Endothelial cell of umbilical vein (primary cell): ENCODE results near the gene DGCR8. TPM values are rescaled to one million over a fixed set of nuclear protein-coding genes. Genes with fewer than 3 reads are reported as not detected.
A peak's percentile ranks its signal among the peaks of the same experiment; 100 is the strongest.

ENCODE experiments used
- BruUV-seq: library from RNA; stranded (reverse); fragments of 400-500 nt; replicated peaks from 2 replicates; lab custom pipeline; 2021; lab: Mats Ljungman, UMichigan
- CTCF ChIA-PET: fragments of 300-600, 350-600 bp; sonication (Branson Sonifier 250); formaldehyde crosslinking; loops from one replicate; lab custom pipeline; 2021; ENCODE audit warnings: antibody characterized with exemption, inconsistent platforms; lab: Charles Lee
- POLR2A ChIA-PET: fragments of 300-600, 350-600 bp; sonication (Branson Sonifier 250); formaldehyde crosslinking; loops from one replicate; lab custom pipeline; 2021; ENCODE audit warnings: antibody characterized with exemption, inconsistent platforms; lab: Charles Lee
- DNase-seq: peaks from one replicate; pipeline ENCODE4 v3.0.0-alpha.2; 2011; ENCODE audit warnings: low read depth, low spot score
- FAIRE-seq: peaks from 2 replicates; lab custom pipeline; 2011; peaks lifted over from hg19 to GRCh38; lab: Jason Lieb, UNC
- H2AFZ ChIP-seq: 2 replicates; pipeline ENCODE4 v1.6.0; 2012; ENCODE audit warnings: low read depth, low read length, control low read depth, inconsistent platforms
- H3K27ac ChIP-seq: 2 replicates; pipeline ENCODE4 v1.5.1; 2011; ENCODE audit warnings: low read depth, mild to moderate bottlenecking, control low read depth, low read length, moderate library complexity; ENCODE audit not compliant: insufficient read depth
- H3K27me3 ChIP-seq, 2 experiments: 2 replicates each; pipeline versions ENCODE4 v1.6.0 to v1.6.1; 2011; ENCODE audit warnings: low read length in 2 of 2, mixed read lengths in 1 of 2; ENCODE audit not compliant: control insufficient read depth in 2 of 2, insufficient read depth in 2 of 2
- H3K36me3 ChIP-seq, 2 experiments: 2 replicates in 1 of 2; 3 replicates in 1 of 2; pipeline ENCODE4 v1.5.1; 2011; ENCODE audit warnings: low read length in 2 of 2, mild to moderate bottlenecking in 1 of 2, moderate library complexity in 1 of 2; ENCODE audit not compliant: control insufficient read depth in 2 of 2, insufficient read depth in 2 of 2; ENCODE audit errors: extremely low read depth in 1 of 2
- H3K4me1 ChIP-seq: 3 replicates; pipeline ENCODE4 v1.5.1; 2011; ENCODE audit warnings: mild to moderate bottlenecking, low read length; ENCODE audit not compliant: control insufficient read depth, insufficient read depth; ENCODE audit errors: extremely low read depth
- H3K4me2 ChIP-seq: 2 replicates; pipeline ENCODE4 v1.6.1; 2011; ENCODE audit warnings: low read length, control low read depth, mixed read lengths; ENCODE audit not compliant: insufficient read depth
- H3K4me3 ChIP-seq, 3 experiments: fragments of 200-600 bp in 1 of 3; sonication (generic), shearing (Covaris generic) in 1 of 3; replicated peaks in 1 of 3; 2 replicates each; pipeline ENCODE4 v1.5.1; 2011 to 2016; ENCODE audit warnings: control low read depth in 3 of 3, low read length in 3 of 3, mild to moderate bottlenecking in 2 of 3, inconsistent platforms in 1 of 3, low read depth in 1 of 3, moderate library complexity in 1 of 3; ENCODE audit not compliant: insufficient read depth in 1 of 3
- H3K79me2 ChIP-seq: 2 replicates; pipeline ENCODE4 v1.6.0; 2012; ENCODE audit warnings: low read length, inconsistent platforms; ENCODE audit not compliant: control insufficient read depth, insufficient read depth
- H3K9ac ChIP-seq: replicated peaks from 2 replicates; pipeline ENCODE3; 2011; ENCODE audit warnings: low read length, control low read depth; ENCODE audit not compliant: insufficient read depth; ENCODE audit errors: extremely low read depth
- H3K9me1 ChIP-seq: replicated peaks from 3 replicates; pipeline ENCODE4 v1.6.0; 2011; ENCODE audit warnings: mild to moderate bottlenecking, low read length; ENCODE audit not compliant: control insufficient read depth, insufficient read depth; ENCODE audit errors: extremely low read depth
- H3K9me3 ChIP-seq: replicated peaks from 2 replicates; pipeline ENCODE4 v1.5.1; 2012; ENCODE audit warnings: low read length, inconsistent platforms; ENCODE audit not compliant: control insufficient read depth, insufficient read depth
- H4K20me1 ChIP-seq: replicated peaks from 2 replicates; pipeline ENCODE3; 2011; ENCODE audit warnings: mild to moderate bottlenecking, low read length; ENCODE audit not compliant: control insufficient read depth, insufficient read depth; ENCODE audit errors: extremely low read depth
- EZH2 ChIP-seq: IDR thresholded peaks from 2 replicates; pipeline ENCODE4 v1.6.1; 2012; ENCODE audit warnings: borderline replicate concordance, low read depth, mild to moderate bottlenecking, moderate library complexity, low read length, inconsistent platforms; ENCODE audit not compliant: severe bottlenecking
- FOS ChIP-seq: IDR thresholded peaks from 2 replicates; pipeline ENCODE4 v1.6.1; 2011; ENCODE audit warnings: mild to moderate bottlenecking, low read length, moderate library complexity, borderline replicate concordance; ENCODE audit not compliant: insufficient read depth
- GATA2 ChIP-seq: IDR thresholded peaks from 2 replicates; pipeline ENCODE4 v1.7.0; 2011; ENCODE audit warnings: low read depth, mild to moderate bottlenecking, moderate library complexity, mixed read lengths, low read length; ENCODE audit not compliant: insufficient read length, insufficient read depth
- JUN ChIP-seq: IDR thresholded peaks from 2 replicates; pipeline ENCODE4 v1.6.1; 2011; ENCODE audit warnings: borderline replicate concordance, low read depth; ENCODE audit not compliant: insufficient read length, insufficient read depth
- MYC ChIP-seq: IDR thresholded peaks from one replicate; pipeline ENCODE4 v1.6.1; 2011; ENCODE audit warnings: mild to moderate bottlenecking, low read depth, low read length
- POLR2A ChIP-seq: IDR thresholded peaks from 2 replicates; pipeline ENCODE4 v1.6.1; 2012; ENCODE audit warnings: low read depth, mild to moderate bottlenecking, control low read depth, low read length
- POLR2AphosphoS5 ChIP-seq: IDR thresholded peaks from 2 replicates; pipeline ENCODE4 v1.6.1; 2012; ENCODE audit warnings: low read depth, mild to moderate bottlenecking, control low read depth, low read length, moderate library complexity; ENCODE audit not compliant: insufficient read depth
- dilution Hi-C: fragments of 300-500 bp; cut with MboI; formaldehyde crosslinking; loops from one replicate; pipeline ENCODE4 v1.15.0; 2019; ENCODE audit warnings: low sequenced_read_pairs; ENCODE audit not compliant: extremely low pct_ligation_motif_present
- intact Hi-C: fragments of 100-400 bp; cut with micrococcal nuclease; formaldehyde crosslinking; loops from one replicate; pipeline ENCODE4 v1.10.0; 2022
- polyA plus RNA-seq, 4 experiments: library from polyadenylated mRNA; depleted of rRNA in 3 of 4; stranded (reverse) in 3 of 4; unstranded in 1 of 4; fragments of >200 nt; gene quantifications; 2 replicates each; pipeline versions ENCODE4 v1.2.1 to v1.2.3, GENCODE V29; 2011 to 2012; ENCODE audit warnings: missing spikeins in 1 of 4
- total RNA-seq: library from RNA; stranded (reverse); gene quantifications from 2 replicates; pipeline ENCODE4 v1.2.3, GENCODE V29; 2021
- TF ChIP-seq, protein P1 (sequence below), 2 donors: IDR thresholded peaks; 1 replicate in 1 of 2; 2 replicates in 1 of 2; pipeline ENCODE4 v1.5.1; 2011; ENCODE audit warnings: low read length in 2 of 2, mild to moderate bottlenecking in 2 of 2, moderate library complexity in 2 of 2, control low read depth in 1 of 2, inconsistent platforms in 1 of 2, low read depth in 1 of 2; ENCODE audit not compliant: insufficient read depth in 1 of 2; ENCODE audit errors: extremely low read depth in 1 of 2
- TF ChIP-seq, protein P2 (sequence below): IDR thresholded peaks from 2 replicates; pipeline ENCODE4 v1.6.1; 2011; ENCODE audit not compliant: insufficient read depth, insufficient read length

Gene DGCR8
- total and polyA plus RNA-seq, 2 donors (not counting 3 experiments of a cell fraction or from before 2014, with no cell fraction given) = 32.7 to 64.2 TPM

DNA sequence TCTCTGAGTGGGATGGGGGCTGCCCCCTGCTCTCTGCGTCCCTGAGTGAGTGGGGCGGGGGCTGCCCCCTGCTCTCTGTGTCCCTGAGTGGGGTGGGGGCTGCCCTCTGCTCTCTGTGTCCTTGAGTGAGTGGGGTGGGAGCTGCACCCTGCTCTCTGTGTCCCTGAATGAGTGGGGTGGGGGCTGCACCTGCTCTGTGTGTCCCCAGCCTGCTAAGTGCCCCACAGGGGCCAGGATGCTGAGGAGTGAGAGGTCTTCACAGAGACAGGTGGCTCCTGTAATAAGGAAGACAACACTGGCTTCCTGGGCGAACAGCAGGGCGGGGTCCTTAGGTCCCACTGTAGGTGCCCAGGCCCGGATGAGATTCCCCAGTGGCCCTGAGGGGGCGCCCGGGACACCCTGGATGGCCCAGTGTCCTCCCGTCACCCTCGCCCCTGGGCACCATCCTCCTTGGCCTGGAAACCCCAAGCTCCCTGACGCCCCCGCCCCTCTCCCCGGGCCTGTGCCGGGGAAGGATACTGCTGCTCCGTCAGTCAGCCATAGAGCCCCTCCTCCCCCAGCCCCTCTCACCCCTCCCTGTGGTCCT, 74.7 kb downstream of the DGCR8 start:
- Histone ChIP-seq H3K27ac (no peak overlapping the region), H3K9me3 (no peaks in the 10 kb centered on the region), H3K9ac (no peak overlapping the region), H3K4me1 (peaks cover 5% of the 10 kb centered on the region), H3K9me1 (no peaks in the 10 kb centered on the region), H2AFZ (peak overlapping the region; percentile 32), H4K20me1 (no peaks in the 10 kb centered on the region), H3K27me3 (no peaks in the 10 kb centered on the region), H3K4me2 (peak overlapping the region; percentile 25), H3K79me2 (no peaks in the 10 kb centered on the region), H3K36me3 (no peaks in the 10 kb centered on the region), H3K4me3 (peak overlapping the region; percentile 23 to 46 (median 36))
- POLR2A ChIA-PET = no interaction called here
- CTCF ChIA-PET = no interaction called here
- DNase-seq = no peak
- intact Hi-C loops (loop anchor here (5.0 kb wide), 2 partner anchors 53 to 303 kb away; no protein-coding TSS in a partner anchor), dilution Hi-C loops (no loop called here)
- TF ChIP-seq, protein P1, sequence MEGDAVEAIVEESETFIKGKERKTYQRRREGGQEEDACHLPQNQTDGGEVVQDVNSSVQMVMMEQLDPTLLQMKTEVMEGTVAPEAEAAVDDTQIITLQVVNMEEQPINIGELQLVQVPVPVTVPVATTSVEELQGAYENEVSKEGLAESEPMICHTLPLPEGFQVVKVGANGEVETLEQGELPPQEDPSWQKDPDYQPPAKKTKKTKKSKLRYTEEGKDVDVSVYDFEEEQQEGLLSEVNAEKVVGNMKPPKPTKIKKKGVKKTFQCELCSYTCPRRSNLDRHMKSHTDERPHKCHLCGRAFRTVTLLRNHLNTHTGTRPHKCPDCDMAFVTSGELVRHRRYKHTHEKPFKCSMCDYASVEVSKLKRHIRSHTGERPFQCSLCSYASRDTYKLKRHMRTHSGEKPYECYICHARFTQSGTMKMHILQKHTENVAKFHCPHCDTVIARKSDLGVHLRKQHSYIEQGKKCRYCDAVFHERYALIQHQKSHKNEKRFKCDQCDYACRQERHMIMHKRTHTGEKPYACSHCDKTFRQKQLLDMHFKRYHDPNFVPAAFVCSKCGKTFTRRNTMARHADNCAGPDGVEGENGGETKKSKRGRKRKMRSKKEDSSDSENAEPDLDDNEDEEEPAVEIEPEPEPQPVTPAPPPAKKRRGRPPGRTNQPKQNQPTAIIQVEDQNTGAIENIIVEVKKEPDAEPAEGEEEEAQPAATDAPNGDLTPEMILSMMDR (IDR thresholded peaks at IDR 0.05; ENCODE audit: extremely low read depth in 1 of 2, insufficient read depth in 1 of 2, low read depth in 1 of 2, low read length in 2 of 2) = no peak
- TF ChIP-seq FOS (no peak), POLR2A (no peak), POLR2AphosphoS5 (no peak), MYC (no peak), EZH2 (no peak), JUN (no peak), GATA2 (no peak)
- TF ChIP-seq, protein P2, sequence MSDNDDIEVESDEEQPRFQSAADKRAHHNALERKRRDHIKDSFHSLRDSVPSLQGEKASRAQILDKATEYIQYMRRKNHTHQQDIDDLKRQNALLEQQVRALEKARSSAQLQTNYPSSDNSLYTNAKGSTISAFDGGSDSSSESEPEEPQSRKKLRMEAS = no peak
- no peak for FAIRE-seq
- BruUV-seq = no TSS peak
